PC-9 (cell line): ENCODE measurements around the gene NUBP2.

ENCODE experiments used
- CTCF ChIP-seq: fragments of 200-600 bp; sonication (generic); conservative IDR thresholded peaks from 2 replicates; pipeline ENCODE4 v1.6.1; 2017; ENCODE audit warnings: mixed run types, antibody characterized with exemption, mild to moderate bottlenecking, moderate library complexity
- EZH2 ChIP-seq: fragments of 200-600 bp; sonication (generic); IDR thresholded peaks from 2 replicates; pipeline ENCODE4 v1.8.0; 2017; ENCODE audit warnings: antibody characterized with exemption, low read depth

- TF ChIP-seq CTCF (no peak), EZH2 (no peak)
These were observed 11.4 kb upstream of the NUBP2 start, which contains the start of gene NME3 for GRCh38 chr16:1771188-1771863.
